ENCODE measurements around the gene FCER1G. TPM values are rescaled to one million over a fixed set of nuclear protein-coding genes. Genes with fewer than 3 reads are reported as not detected.

The FCER1G gene
- total and polyA plus RNA-seq, 9 of the 15 experiments (the other 6 are each of a cell fraction or from before 2014, with no cell fraction given), result 0.15 to 0.69 (median 0.31) TPM; not detected in 2

DNA sequence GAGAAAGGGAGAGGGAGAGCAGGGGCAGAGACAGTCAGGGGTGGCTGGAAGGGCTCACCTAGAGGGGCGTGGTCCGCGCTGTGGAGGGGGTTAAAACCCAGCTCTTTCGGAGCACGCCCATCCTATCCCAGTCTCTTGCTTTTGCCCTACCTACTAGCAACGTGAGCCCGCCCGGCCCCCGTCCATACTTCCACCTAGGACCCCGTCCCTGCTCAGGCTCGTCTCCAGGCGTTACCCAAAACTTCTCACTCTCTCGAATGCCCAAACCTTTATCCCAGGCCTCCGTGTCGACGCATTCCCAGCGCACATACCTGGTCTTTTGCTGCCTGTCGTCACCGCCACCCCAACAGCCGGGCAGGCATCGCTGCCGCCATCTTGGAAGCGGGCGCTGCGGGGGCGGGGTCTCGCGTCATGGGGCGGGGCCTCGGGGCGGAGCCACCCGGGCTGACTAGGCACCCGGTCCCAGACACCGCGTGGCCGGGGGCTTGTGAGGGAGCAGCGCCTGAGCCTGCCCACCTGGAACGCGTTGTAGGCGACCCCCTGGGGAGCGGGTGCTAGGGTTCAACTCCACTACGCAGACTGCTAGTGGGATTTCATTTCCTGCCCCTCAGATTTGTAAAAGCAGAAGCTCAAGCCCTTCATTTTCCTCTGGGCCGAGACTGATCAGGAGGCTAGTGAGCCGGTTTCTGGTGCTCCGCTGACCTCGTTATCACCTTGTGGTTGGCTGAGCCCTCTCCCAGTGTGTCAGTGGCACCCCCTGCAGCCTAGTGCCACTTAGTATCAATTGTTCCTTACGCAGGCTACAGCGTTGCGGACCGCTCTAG lies 37.8 kb upstream of the FCER1G start, which contains the start of gene B4GALT3 (continued):
- TF ChIP-seq, protein P1, sequence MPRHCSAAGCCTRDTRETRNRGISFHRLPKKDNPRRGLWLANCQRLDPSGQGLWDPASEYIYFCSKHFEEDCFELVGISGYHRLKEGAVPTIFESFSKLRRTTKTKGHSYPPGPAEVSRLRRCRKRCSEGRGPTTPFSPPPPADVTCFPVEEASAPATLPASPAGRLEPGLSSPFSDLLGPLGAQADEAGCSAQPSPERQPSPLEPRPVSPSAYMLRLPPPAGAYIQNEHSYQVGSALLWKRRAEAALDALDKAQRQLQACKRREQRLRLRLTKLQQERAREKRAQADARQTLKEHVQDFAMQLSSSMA (CRISPR knock-in tag; IDR thresholded peaks at IDR 0.05), result no peak
- TF ChIP-seq TOE1 (IDR thresholded peaks at IDR 0.05; ENCODE audit: borderline replicate concordance) (peak; percentile 76; the same call in 1 of the 2 replicates), TOE1 (CRISPR knock-in tag; IDR thresholded peaks at IDR 0.05; ENCODE audit: borderline replicate concordance, low read depth) (0 out of 2 replicates have a peak, but pooled peaks have one; percentile 15), ZNF212 (CRISPR knock-in tag; IDR thresholded peaks at IDR 0.05) (no peak), ETV6 (IDR thresholded peaks at IDR 0.05; ENCODE audit: borderline replicate concordance in 1 of 2, low read depth in 2 of 2, low read length in 1 of 2) (no peak), ETV6 (CRISPR knock-in tag; IDR thresholded peaks at IDR 0.05; ENCODE audit: borderline replicate concordance) (no peak), NR3C1 (CRISPR knock-in tag; IDR thresholded peaks at IDR 0.05) (no peak; the same call in 1 of the 2 replicates), MAFK (IDR thresholded peaks at IDR 0.05; ENCODE audit: low read length) (no peak), ZNF217 (CRISPR knock-in tag; IDR thresholded peaks at IDR 0.05) (no peak), PCBP1 (IDR thresholded peaks at IDR 0.05; ENCODE audit: low read depth, low read length, poor library complexity, severe bottlenecking) (no peak), ZNF589 (CRISPR knock-in tag; IDR thresholded peaks at IDR 0.05; ENCODE audit: low read depth) (peak; percentile 49; the same call in 1 of the 2 replicates), EHMT2 (IDR thresholded peaks at IDR 0.05) (0 out of 2 replicates have a peak, but pooled peaks have one; percentile 19), SNRNP70 (optimal IDR thresholded peaks at IDR 0.05; ENCODE audit: low read depth, low read length) (no peak), ZNF586 (CRISPR knock-in tag; conservative IDR thresholded peaks at IDR 0.05) (no peak), HNRNPLL (IDR thresholded peaks at IDR 0.05; ENCODE audit: low read depth, low read length, poor library complexity, severe bottlenecking) (peak; percentile 85), XRCC3 (IDR thresholded peaks at IDR 0.05) (no peak), ZNF175 (CRISPR knock-in tag; IDR thresholded peaks at IDR 0.05; ENCODE audit: low read depth) (peak; percentile 47; the same call in 1 of the 2 replicates), TEAD1 (CRISPR knock-in tag; IDR thresholded peaks at IDR 0.05) (peak in 1 of 2 experiments; percentile 62; a peak in 2 of 4 replicates)
- TF ChIP-seq, protein P2, sequence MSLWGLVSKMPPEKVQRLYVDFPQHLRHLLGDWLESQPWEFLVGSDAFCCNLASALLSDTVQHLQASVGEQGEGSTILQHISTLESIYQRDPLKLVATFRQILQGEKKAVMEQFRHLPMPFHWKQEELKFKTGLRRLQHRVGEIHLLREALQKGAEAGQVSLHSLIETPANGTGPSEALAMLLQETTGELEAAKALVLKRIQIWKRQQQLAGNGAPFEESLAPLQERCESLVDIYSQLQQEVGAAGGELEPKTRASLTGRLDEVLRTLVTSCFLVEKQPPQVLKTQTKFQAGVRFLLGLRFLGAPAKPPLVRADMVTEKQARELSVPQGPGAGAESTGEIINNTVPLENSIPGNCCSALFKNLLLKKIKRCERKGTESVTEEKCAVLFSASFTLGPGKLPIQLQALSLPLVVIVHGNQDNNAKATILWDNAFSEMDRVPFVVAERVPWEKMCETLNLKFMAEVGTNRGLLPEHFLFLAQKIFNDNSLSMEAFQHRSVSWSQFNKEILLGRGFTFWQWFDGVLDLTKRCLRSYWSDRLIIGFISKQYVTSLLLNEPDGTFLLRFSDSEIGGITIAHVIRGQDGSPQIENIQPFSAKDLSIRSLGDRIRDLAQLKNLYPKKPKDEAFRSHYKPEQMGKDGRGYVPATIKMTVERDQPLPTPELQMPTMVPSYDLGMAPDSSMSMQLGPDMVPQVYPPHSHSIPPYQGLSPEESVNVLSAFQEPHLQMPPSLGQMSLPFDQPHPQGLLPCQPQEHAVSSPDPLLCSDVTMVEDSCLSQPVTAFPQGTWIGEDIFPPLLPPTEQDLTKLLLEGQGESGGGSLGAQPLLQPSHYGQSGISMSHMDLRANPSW (CRISPR knock-in tag; IDR thresholded peaks at IDR 0.05), result no peak
- TF ChIP-seq, protein P3, sequence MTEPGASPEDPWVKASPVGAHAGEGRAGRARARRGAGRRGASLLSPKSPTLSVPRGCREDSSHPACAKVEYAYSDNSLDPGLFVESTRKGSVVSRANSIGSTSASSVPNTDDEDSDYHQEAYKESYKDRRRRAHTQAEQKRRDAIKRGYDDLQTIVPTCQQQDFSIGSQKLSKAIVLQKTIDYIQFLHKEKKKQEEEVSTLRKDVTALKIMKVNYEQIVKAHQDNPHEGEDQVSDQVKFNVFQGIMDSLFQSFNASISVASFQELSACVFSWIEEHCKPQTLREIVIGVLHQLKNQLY (CRISPR knock-in tag; conservative IDR thresholded peaks at IDR 0.05), result no peak; a peak in 1 of 4 replicates
- TF ChIP-seq, protein P4, sequence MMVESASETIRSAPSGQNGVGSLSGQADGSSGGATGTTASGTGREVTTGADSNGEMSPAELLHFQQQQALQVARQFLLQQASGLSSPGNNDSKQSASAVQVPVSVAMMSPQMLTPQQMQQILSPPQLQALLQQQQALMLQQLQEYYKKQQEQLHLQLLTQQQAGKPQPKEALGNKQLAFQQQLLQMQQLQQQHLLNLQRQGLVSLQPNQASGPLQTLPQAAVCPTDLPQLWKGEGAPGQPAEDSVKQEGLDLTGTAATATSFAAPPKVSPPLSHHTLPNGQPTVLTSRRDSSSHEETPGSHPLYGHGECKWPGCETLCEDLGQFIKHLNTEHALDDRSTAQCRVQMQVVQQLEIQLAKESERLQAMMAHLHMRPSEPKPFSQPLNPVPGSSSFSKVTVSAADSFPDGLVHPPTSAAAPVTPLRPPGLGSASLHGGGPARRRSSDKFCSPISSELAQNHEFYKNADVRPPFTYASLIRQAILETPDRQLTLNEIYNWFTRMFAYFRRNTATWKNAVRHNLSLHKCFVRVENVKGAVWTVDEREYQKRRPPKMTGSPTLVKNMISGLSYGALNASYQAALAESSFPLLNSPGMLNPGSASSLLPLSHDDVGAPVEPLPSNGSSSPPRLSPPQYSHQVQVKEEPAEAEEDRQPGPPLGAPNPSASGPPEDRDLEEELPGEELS (CRISPR knock-in tag; IDR thresholded peaks at IDR 0.05; ENCODE audit: borderline replicate concordance), result no peak
